ENCODE measurements around the gene HIP1. TPM values are rescaled to one million over a fixed set of nuclear protein-coding genes. Genes with fewer than 3 reads are reported as not detected.
"Not testable (repeated sequence)": the region's sequence is repeated elsewhere in the genome, so short reads cannot be mapped to it uniquely, and the experiment has no call there.

HIP1 gene
- polyA plus RNA-seq, 1 of the 3 experiments (the other 2 are of a cell fraction): 11.3 TPM

DNA sequence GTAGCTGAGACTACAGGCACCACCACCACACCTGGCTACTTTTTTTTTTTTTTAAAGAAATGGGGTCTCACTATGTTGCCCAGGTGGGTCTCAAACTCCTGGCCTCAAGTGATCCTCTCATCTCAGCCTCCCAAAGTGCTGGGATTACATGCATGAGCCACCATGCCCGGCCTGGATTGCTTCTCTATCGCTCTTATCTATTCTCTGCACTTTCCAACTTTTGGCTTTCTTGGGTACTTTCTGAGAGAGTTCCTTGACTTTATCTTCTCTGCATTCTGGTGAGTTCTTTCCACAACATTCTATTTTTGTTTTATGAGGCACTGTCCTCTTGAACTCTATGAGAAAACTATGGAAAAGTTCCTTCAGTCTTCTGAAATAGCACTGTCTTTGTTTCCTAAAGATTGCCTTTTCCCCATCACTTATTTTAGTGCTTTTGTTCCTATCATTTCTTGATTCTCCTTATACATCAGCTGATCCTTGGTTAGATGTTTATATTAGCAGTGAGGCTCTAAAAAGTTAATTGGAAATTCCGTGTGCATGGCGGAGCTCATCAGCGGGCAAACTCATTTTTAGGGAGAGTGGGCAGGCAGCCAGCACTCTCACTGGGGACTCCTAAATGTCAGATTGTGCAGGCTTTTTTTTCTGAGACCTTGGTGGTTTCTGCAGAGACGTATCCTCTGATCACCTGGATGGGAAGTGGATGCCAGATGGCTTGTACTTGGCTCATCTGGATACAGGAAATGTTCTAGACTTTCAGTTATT is 43.9 kb downstream of the HIP1 start:
- Histone ChIP-seq H3K4me2 (no peak overlapping the region), H3K9me3 (no peaks in the 10 kb centered on the region), H3K27ac (ENCODE audit: low read depth in 2 of 2, low read length in 1 of 2) (no peak overlapping the region), H3K27me3 (ENCODE audit: insufficient read depth) (no peaks in the 10 kb centered on the region), H3K9me2 (no peaks in the 10 kb centered on the region), H3K4me1 (ENCODE audit: control insufficient read depth in 1 of 2, insufficient read depth in 2 of 2, low read depth in 1 of 2, low read length in 1 of 2) (no peaks in the 10 kb centered on the region), H3K9ac (no peak overlapping the region), H3K4me3 (ENCODE audit: low read depth in 2 of 2, low read length in 1 of 2) (no peak overlapping the region), H3K36me3 (replicated peaks in 1 of 2; ENCODE audit: control insufficient read depth in 1 of 2, insufficient read depth in 2 of 2, low read length in 1 of 2) (no peaks in the 10 kb centered on the region), H3K79me2 (ENCODE audit: insufficient read depth) (no peaks in the 10 kb centered on the region), H4K20me1 (ENCODE audit: insufficient read depth) (no peaks in the 10 kb centered on the region), H3F3A (replicated peaks; ENCODE audit: insufficient read depth) (no peaks in the 10 kb centered on the region), H2AFZ (ENCODE audit: low read depth) (no peak overlapping the region)
- DNase-seq: no peak
- 85% methylated on average over 6 of the region's 6 CpGs for WGBS (ENCODE audit: low lambda C conversion rate)
- CTCF ChIA-PET: no interaction called here
- POLR2A ChIA-PET: no interaction called here
- TF ChIP-seq MEF2A (IDR thresholded peaks at IDR 0.05; ENCODE audit: borderline replicate concordance, low read depth) (no peak), EZH2phosphoT487 (IDR thresholded peaks at IDR 0.05; ENCODE audit: borderline replicate concordance, low read depth) (no peak), NFIC (IDR thresholded peaks at IDR 0.05; ENCODE audit: borderline replicate concordance) (no peak)

- 87% methylated on average over 6 of the region's 6 CpGs for WGBS (ENCODE audit: low lambda C conversion rate)
Measured at GRCh38 chr7:75693668-75694067, 45.1 kb downstream of the HIP1 start.

GRCh38 chr7:75691793-75692543 is 46.8 kb downstream of the HIP1 start:
- Histone ChIP-seq H3K9ac (no peak overlapping the region), H3K27me3 (ENCODE audit: insufficient read depth) (no peaks in the 10 kb centered on the region), H3F3A (replicated peaks; ENCODE audit: insufficient read depth) (no peaks in the 10 kb centered on the region), H4K20me1 (ENCODE audit: insufficient read depth) (no peaks in the 10 kb centered on the region), H3K79me2 (ENCODE audit: insufficient read depth) (no peaks in the 10 kb centered on the region), H3K9me2 (no peaks in the 10 kb centered on the region), H3K27ac (ENCODE audit: low read depth in 2 of 2, low read length in 1 of 2) (no peak overlapping the region), H3K9me3 (no peaks in the 10 kb centered on the region), H2AFZ (ENCODE audit: low read depth) (no peak overlapping the region), H3K36me3 (replicated peaks in 1 of 2; ENCODE audit: control insufficient read depth in 1 of 2, insufficient read depth in 2 of 2, low read length in 1 of 2) (no peaks in the 10 kb centered on the region), H3K4me3 (ENCODE audit: low read depth in 2 of 2, low read length in 1 of 2) (no peak overlapping the region), H3K4me1 (ENCODE audit: control insufficient read depth in 1 of 2, insufficient read depth in 2 of 2, low read depth in 1 of 2, low read length in 1 of 2) (no peaks in the 10 kb centered on the region; a peak in 1 of 4 replicates), H3K4me2 (no peak overlapping the region)
- POLR2A ChIA-PET: no interaction called here
- no peak for DNase-seq
- 85% methylated on average over 4 of the region's 4 CpGs for WGBS (ENCODE audit: low lambda C conversion rate)
- CTCF ChIA-PET: no interaction called here
- TF ChIP-seq RXRA (IDR thresholded peaks at IDR 0.05; ENCODE audit: borderline replicate concordance, low read depth): no peak
- no peak for TF ChIP-seq YY1 (IDR thresholded peaks at IDR 0.05; ENCODE audit: low read depth)
- TF ChIP-seq ELF1 (IDR thresholded peaks at IDR 0.05): no peak
- TF ChIP-seq NFIC (IDR thresholded peaks at IDR 0.05; ENCODE audit: borderline replicate concordance): no peak
- TF ChIP-seq FOSL2 (IDR thresholded peaks at IDR 0.05; ENCODE audit: borderline replicate concordance, low read depth): no peak
- TF ChIP-seq, protein P1, sequence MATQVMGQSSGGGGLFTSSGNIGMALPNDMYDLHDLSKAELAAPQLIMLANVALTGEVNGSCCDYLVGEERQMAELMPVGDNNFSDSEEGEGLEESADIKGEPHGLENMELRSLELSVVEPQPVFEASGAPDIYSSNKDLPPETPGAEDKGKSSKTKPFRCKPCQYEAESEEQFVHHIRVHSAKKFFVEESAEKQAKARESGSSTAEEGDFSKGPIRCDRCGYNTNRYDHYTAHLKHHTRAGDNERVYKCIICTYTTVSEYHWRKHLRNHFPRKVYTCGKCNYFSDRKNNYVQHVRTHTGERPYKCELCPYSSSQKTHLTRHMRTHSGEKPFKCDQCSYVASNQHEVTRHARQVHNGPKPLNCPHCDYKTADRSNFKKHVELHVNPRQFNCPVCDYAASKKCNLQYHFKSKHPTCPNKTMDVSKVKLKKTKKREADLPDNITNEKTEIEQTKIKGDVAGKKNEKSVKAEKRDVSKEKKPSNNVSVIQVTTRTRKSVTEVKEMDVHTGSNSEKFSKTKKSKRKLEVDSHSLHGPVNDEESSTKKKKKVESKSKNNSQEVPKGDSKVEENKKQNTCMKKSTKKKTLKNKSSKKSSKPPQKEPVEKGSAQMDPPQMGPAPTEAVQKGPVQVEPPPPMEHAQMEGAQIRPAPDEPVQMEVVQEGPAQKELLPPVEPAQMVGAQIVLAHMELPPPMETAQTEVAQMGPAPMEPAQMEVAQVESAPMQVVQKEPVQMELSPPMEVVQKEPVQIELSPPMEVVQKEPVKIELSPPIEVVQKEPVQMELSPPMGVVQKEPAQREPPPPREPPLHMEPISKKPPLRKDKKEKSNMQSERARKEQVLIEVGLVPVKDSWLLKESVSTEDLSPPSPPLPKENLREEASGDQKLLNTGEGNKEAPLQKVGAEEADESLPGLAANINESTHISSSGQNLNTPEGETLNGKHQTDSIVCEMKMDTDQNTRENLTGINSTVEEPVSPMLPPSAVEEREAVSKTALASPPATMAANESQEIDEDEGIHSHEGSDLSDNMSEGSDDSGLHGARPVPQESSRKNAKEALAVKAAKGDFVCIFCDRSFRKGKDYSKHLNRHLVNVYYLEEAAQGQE (IDR thresholded peaks at IDR 0.05; ENCODE audit: low read depth, low read length): no peak
- TF ChIP-seq NRF1 (IDR thresholded peaks at IDR 0.05; ENCODE audit: low read depth, low read length): no peak
- TF ChIP-seq EZH2phosphoT487 (IDR thresholded peaks at IDR 0.05; ENCODE audit: borderline replicate concordance, low read depth): no peak

More at GRCh38 chr7:75693668-75694067, 45.1 kb downstream of the HIP1 start:
- H3K4me3 ChIP-seq (ENCODE audit: low read depth in 2 of 2, low read length in 1 of 2); H3K27me3 ChIP-seq (ENCODE audit: insufficient read depth); POLR2A ChIA-PET; H3F3A ChIP-seq (replicated peaks; ENCODE audit: insufficient read depth); H3K4me1 ChIP-seq (ENCODE audit: control insufficient read depth in 1 of 2, insufficient read depth in 2 of 2, low read depth in 1 of 2, low read length in 1 of 2); H3K9me3 ChIP-seq; DNase-seq; H3K27ac ChIP-seq (ENCODE audit: low read depth in 2 of 2, low read length in 1 of 2); H3K36me3 ChIP-seq (replicated peaks in 1 of 2; ENCODE audit: control insufficient read depth in 1 of 2, insufficient read depth in 2 of 2, low read length in 1 of 2); H3K9me2 ChIP-seq; H4K20me1 ChIP-seq (ENCODE audit: insufficient read depth); H2AFZ ChIP-seq (ENCODE audit: low read depth); H3K79me2 ChIP-seq (ENCODE audit: insufficient read depth); H3K9ac ChIP-seq; H3K4me2 ChIP-seq: not testable (repeated sequence)
- CTCF ChIA-PET: interaction anchor here (1.5 kb wide), 1 partner anchor 18 kb away, joined by 4 read pairs; no protein-coding TSS in a partner anchor
